GM08714 (cell line): Measurements from ENCODE around the gene GRIK4.
"Not testable (repeated sequence)": the region's sequence is repeated elsewhere in the genome, so short reads cannot be mapped to it uniquely, and the experiment has no call there.

ENCODE experiments used
- H3K4me3 ChIP-seq: fragments of 200-500 bp; sonication (Bioruptor generic); 2 replicates; pipeline ENCODE4 v1.5.1; 2014; ENCODE audit warnings: mild to moderate bottlenecking, low read length, inconsistent platforms
- ZNF274 ChIP-seq: IDR thresholded peaks from 2 replicates; pipeline ENCODE4 v1.6.1; 2012; ENCODE audit warnings: mild to moderate bottlenecking, low read depth, low read length

Gene GRIK4

GRCh38 chr11:120744016-120744994 is 232.8 kb downstream of the GRIK4 start:
- no peak overlapping the region for H3K4me3 ChIP-seq

DNA sequence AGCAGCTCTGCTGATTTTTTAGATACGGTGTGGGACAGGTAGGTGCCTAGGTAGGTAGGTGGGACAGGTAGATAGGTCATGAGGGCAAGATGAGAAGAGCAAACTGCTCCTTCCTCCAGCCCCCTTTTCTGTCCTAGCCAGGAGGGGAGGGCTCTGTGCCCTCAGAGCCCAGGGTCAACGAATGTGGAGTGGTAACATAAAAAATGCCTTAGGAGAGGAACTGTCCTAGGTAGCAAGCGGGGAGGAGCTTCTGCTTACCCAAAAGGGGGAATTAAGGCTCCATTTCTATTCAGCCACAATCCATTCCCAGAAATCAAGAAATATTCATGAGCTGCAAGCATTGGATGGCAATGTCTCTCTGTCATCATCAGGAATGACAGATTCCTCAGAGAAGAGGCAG is 234.8 kb downstream of the GRIK4 start:
- no peak for TF ChIP-seq ZNF274
- H3K4me3 ChIP-seq, result no peak overlapping the region

More at GRCh38 chr11:120744016-120744994, 232.8 kb downstream of the GRIK4 start:
- TF ChIP-seq ZNF274, result no peak

- TF ChIP-seq ZNF274, result no peak
- no peak overlapping the region for H3K4me3 ChIP-seq
Measured at GRCh38 chr11:120746836-120747609, 235.5 kb downstream of the GRIK4 start.

DNA sequence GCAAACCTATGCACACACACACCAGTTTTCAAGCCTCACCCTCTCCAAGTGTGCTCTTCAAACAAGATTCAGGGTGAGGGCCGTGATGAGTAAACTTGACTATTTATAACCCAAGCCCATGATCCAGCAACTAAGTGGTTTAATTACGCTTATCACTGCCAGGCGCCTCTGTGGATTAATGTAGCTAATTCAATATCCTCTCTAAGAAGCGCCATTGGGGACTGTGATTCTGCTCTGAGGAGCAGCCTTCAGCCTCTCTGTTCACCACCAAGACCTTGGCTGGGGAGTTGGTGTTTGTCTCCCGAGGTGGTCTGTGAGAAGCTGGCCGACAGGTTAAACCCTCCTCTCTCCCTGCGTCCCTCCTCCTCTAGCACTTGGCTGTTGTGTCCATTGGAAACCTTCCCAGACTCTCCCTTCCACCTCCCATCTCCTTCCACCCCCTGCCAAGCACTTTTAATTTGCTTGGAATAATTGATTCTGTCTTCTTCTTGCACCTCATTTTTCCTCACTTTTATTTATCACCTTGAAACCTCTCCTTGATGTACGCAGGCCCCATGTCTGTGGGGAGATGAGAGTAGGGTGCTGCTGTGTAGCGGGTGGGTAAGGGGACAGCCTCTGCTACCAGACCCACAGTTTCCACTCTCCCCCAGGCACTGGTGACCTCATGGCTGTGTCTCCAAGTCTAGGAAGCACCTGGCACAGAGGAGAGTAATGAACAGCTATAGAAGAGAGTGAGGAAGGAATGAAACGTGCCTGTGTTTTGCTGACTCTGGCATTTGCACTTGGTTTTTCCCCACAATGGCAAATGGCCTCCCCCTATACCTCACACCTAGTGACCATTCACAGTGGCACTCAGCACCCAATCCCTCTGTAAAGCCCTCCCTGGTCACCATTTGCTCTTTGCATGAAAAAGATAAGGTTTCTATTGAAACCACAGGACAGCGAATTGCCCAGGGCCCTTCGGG is 236.6 kb downstream of the GRIK4 start:
- no peak for TF ChIP-seq ZNF274
- no peak overlapping the region for H3K4me3 ChIP-seq

GRCh38 chr11:120749395-120749794 is 237.8 kb downstream of the GRIK4 start:
- TF ChIP-seq ZNF274, result no peak
- H3K4me3 ChIP-seq, result no peak overlapping the region

GRCh38 chr11:120750647-120751549 is 239.3 kb downstream of the GRIK4 start:
- TF ChIP-seq ZNF274, result no peak

DNA sequence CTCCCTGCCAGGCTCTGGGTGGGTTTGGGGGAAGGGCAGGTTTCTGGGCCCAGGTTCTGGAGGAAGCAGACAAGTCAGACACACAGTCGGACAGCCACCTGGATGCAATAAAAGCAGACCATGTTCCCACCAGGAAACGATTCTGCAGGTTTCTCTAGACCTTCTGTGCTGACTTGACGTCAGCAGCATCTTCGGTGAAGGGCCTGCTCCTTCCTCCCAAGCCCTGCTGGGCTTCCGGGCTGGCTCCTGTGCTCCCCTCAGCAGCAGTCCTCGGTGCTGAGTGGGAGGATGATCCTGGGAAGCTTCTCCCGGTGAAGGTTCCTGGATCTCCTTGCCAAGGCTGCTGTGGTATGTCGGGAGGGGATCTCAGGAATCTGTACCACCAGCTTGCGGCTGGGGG is 240.0 kb downstream of the GRIK4 start:
- no peak for TF ChIP-seq ZNF274
- H3K4me3 ChIP-seq, result no peak overlapping the region

More at GRCh38 chr11:120750647-120751549, 239.3 kb downstream of the GRIK4 start:
- H3K4me3 ChIP-seq, result no peak overlapping the region

DNA sequence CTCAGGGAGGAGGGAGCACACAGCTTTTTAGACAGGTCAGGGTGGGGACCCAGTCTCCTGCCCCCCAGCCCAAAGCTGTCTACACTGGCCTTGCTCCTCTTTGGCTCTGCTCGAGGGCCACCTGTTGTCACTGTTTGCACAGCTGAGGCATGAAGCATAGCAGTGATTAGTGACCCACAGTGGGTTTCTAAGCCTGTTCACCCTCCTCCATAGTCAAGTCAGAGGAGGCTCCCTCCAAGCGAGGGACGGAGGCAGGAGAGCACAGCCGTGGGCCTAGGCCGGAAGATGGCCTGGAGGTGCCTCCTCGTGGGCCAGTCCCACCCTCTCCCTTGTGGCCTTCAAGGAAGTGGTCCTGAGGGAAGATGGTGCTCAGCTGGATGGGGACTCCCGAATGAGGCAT is 241.1 kb downstream of the GRIK4 start:
- no peak for TF ChIP-seq ZNF274
- no peak overlapping the region for H3K4me3 ChIP-seq

DNA sequence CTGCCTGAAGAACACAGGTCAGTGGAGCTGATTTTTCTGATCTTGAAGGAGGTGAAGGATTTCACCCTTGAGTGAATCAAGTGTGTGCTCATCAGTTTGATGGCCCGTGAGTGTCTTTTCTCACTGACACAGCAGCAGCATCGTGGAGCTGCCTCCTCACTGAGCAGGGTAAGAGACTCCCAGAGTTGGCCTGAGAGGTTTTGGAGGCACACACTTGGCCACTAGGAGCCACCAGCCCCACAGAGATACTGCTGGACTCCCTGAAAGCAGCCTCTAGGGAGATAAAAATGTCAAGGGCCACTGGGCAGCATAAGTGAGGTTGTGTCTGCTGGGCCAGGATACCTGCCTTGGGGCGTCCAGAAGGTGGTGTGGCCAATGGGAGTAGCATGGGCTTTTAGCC is 245.4 kb downstream of the GRIK4 start:
- H3K4me3 ChIP-seq, result no peak overlapping the region
- TF ChIP-seq ZNF274, result no peak

DNA sequence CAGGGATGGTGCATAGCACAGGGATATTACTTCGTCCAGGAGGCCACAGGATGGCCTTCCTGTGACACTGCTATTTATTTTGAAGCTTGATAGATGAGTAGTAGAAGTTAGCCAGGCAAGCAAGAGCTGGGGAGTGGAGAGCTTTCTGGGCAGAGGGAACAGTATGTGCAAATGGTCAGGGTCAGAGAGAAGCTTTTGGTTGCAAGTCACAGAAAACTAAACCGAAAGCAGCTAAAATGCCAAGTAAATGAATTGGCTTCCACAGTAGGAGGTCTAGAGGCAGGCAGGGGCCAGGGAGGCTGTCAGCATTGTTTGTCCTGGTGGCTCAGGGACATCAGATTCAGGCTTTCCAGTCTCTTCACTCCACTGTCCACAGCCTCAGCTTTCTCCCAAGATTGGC is 247.5 kb downstream of the GRIK4 start:
- TF ChIP-seq ZNF274, result no peak
- H3K4me3 ChIP-seq, result no peak overlapping the region

- not testable (repeated sequence) for H3K4me3 ChIP-seq
Measured at GRCh38 chr11:120765710-120766109, 254.2 kb downstream of the GRIK4 start.

DNA sequence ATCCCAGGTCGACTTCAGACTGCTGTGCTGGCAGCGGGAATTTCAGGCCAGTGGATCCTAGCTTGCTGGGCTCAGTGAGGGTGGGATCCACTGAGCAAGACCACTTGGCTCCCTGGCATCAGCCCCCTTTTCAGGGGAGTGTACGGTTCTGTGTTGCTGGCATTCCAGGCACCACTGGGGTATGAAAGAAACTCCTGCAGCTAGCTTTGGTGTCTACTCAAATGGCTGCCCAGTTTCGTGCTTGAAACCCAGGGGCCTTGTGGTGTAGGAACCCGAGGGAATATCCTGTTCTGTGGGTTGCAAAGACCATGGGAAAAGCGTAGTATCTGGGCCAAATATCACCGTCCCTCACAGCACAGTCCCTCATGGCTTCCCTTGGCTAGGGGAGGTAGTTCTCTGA is 254.8 kb downstream of the GRIK4 start:
- H3K4me3 ChIP-seq, result no peak overlapping the region
- TF ChIP-seq ZNF274, result no peak

- no peak for TF ChIP-seq ZNF274
- H3K4me3 ChIP-seq, result no peak overlapping the region
Measured at GRCh38 chr11:120768949-120769348, 257.4 kb downstream of the GRIK4 start.
